CD4-positive, alpha-beta memory T cell (primary cell): Measurements from ENCODE around the gene RNU5D-1. TPM values are rescaled to one million over a fixed set of nuclear protein-coding genes. Genes with fewer than 3 reads are reported as not detected.
"Not testable (repeated sequence)": the region's sequence is repeated elsewhere in the genome, so short reads cannot be mapped to it uniquely, and the experiment has no call there.

ENCODE experiments used
- CTCF ChIA-PET: fragments of 350-600 bp; sonication (Branson Sonifier 250); formaldehyde crosslinking; loops from one replicate; lab custom pipeline; 2021; ENCODE audit warnings: inconsistent platforms; ENCODE audit not compliant: partially characterized antibody; lab: Charles Lee
- POLR2A ChIA-PET: fragments of 350-600 bp; sonication (Branson Sonifier 250); formaldehyde crosslinking; loops from one replicate; lab custom pipeline; 2021; ENCODE audit not compliant: partially characterized antibody; lab: Charles Lee
- DNase-seq, 5 donors: peaks; one replicate each; pipeline versions ENCODE4 v3.0.0 to v3.0.0-alpha.2; 2020 to 2022; ENCODE audit warnings: mixed read lengths in 1 of 5
- H3K27ac ChIP-seq: one replicate; pipeline ENCODE4 v1.7.0; 2013; ENCODE audit warnings: low read depth, low read length
- H3K27me3 ChIP-seq: 2 replicates; pipeline ENCODE4 v1.7.0; 2013; ENCODE audit warnings: mild to moderate bottlenecking, low read length, moderate library complexity; ENCODE audit not compliant: insufficient read depth
- H3K36me3 ChIP-seq: 2 replicates; pipeline ENCODE4 v1.7.0; 2013; ENCODE audit warnings: mild to moderate bottlenecking, low read length, moderate library complexity; ENCODE audit not compliant: insufficient read depth
- H3K4me1 ChIP-seq: 2 replicates; pipeline ENCODE4 v1.7.0; 2013; ENCODE audit warnings: mild to moderate bottlenecking, low read length, moderate library complexity; ENCODE audit not compliant: insufficient read depth
- H3K4me3 ChIP-seq, 2 donors: one replicate each; pipeline ENCODE4 v1.7.0; 2013; ENCODE audit warnings: low read length in 2 of 2, mild to moderate bottlenecking in 1 of 2
- H3K9me3 ChIP-seq, 2 donors: one replicate each; pipeline ENCODE4 v1.7.0; 2013; ENCODE audit warnings: low read length in 2 of 2, control low read depth in 1 of 2; ENCODE audit not compliant: control insufficient read depth in 1 of 2
- H3K27ac Mint-ChIP-seq, 7 donors: one replicate each; pipeline ENCODE4 v1.8.0; 2020 to 2021; ENCODE audit warnings: mixed read lengths in 7 of 7, mild to moderate bottlenecking in 6 of 7, inconsistent platforms in 3 of 7, moderate library complexity in 3 of 7
- H3K27me3 Mint-ChIP-seq, 2 donors: one replicate each; pipeline ENCODE4 v1.8.0; 2020 to 2021; ENCODE audit warnings: mixed read lengths in 2 of 2
- H3K36me3 Mint-ChIP-seq, 2 donors: one replicate each; pipeline ENCODE4 v1.8.0; 2020 to 2021; ENCODE audit warnings: mixed read lengths in 2 of 2, inconsistent platforms in 1 of 2, mild to moderate bottlenecking in 1 of 2
- H3K4me1 Mint-ChIP-seq, 4 donors: one replicate each; pipeline ENCODE4 v1.8.0; 2020 to 2021; ENCODE audit warnings: mixed read lengths in 4 of 4, mild to moderate bottlenecking in 1 of 4
- H3K4me3 Mint-ChIP-seq, 8 donors: one replicate each; pipeline ENCODE4 v1.8.0; 2020 to 2021; ENCODE audit warnings: mixed read lengths in 8 of 8, mild to moderate bottlenecking in 7 of 8, moderate library complexity in 6 of 8, inconsistent platforms in 3 of 8
- H3K9me3 Mint-ChIP-seq, 8 donors: one replicate each; pipeline ENCODE4 v1.8.0; 2020 to 2021; ENCODE audit warnings: mixed read lengths in 8 of 8, mild to moderate bottlenecking in 5 of 8, inconsistent platforms in 3 of 8, moderate library complexity in 1 of 8
- intact Hi-C: fragments of 100-400 bp; cut with micrococcal nuclease; formaldehyde crosslinking; loops from one replicate; pipeline ENCODE4 v1.15.1; 2023
- polyA plus RNA-seq, 2 donors: library from polyadenylated mRNA; unstranded; fragments of 300-500 nt; fragmentation: Illumina TruSeq; gene quantifications; one replicate each; pipeline ENCODE4 v1.2.3, GENCODE V29; 2021
- total RNA-seq, 2 experiments: library from RNA; stranded (reverse); gene quantifications; one replicate each; pipeline ENCODE4 v1.2.3, GENCODE V29; 2021

The RNU5D-1 gene
- total and polyA plus RNA-seq, 4 experiments from 2014 or later, result not detected

DNA sequence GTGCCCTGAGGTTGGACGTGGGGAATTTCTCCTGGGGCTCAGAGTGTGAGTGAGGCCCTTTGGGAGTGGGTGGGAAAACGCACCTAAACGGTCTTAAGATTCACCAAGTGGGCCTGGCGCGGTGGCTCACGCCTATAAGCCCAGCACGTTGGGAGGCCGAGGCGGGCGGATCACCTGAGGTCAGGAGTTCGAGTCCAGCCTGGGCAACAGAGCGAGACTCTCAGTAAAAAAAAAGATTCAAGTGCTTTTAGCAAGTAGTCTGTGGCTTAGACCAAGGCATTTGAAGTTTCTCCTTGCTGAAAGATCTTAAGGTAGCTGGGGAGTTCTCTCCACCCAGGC is 45.7 kb upstream of the RNU5D-1 start:
- H3K27ac Mint-ChIP-seq, result peak overlapping the region; percentile 82 to 98 (median 95)
- ChIA-PET POLR2A (interaction anchor here (0.6 to 5.4 kb wide), 22 partner anchors 9 to 910 kb away, joined by 3 to 126 read pairs (median 11); partner anchors contain the start of genes AKR1A1, BEST4, BTBD19 and DYNLT4), CTCF (interaction anchor here (0.6 to 6.1 kb wide), 10 partner anchors 9 to 524 kb away, joined by 3 to 53 read pairs (median 6); partner anchors contain the start of genes BEST4, EIF2B3, PLK3 and RNU5D-1)
- H3K4me1 Mint-ChIP-seq, result peaks cover 24 to 56% (median 33%) of the 10 kb centered on the region in 4 donors
- Histone ChIP-seq H3K4me1 (peaks cover 25% of the 10 kb centered on the region), H3K36me3 (peaks cover 30% of the 10 kb centered on the region), H3K4me3 (peak overlapping the region; percentile 87 to 88), H3K9me3 (no peaks in the 10 kb centered on the region), H3K27me3 (no peaks in the 10 kb centered on the region), H3K27ac (peak overlapping the region; percentile 78)
- peaks cover 25 to 58% of the 10 kb centered on the region in 2 donors for H3K36me3 Mint-ChIP-seq
- intact Hi-C loops, result no loop called here
- no peaks in the 10 kb centered on the region for H3K27me3 Mint-ChIP-seq
- H3K9me3 Mint-ChIP-seq, result no peaks in the 10 kb centered on the region
- no peak for DNase-seq
- H3K4me3 Mint-ChIP-seq, result peak overlapping the region; percentile 89 to 98 (median 94)

GRCh38 chr1:44775930-44776729 is 45.2 kb upstream of the RNU5D-1 start:
- ChIA-PET CTCF (interaction anchor here (0.5 to 6.1 kb wide), 13 partner anchors 9 to 783 kb away, joined by 3 to 53 read pairs (median 4); partner anchors contain the start of genes BEST4, EIF2B3 and RNU5D-1), POLR2A (interaction anchor here (0.6 to 5.4 kb wide), 40 partner anchors 10 to 1471 kb away, joined by 3 to 126 read pairs (median 6); partner anchors contain the start of genes AKR1A1, ARMH1, BEST4 and BTBD19)
- Mint-ChIP-seq H3K4me3 (peak overlapping the region; percentile 89 to 98 (median 94)), H3K27ac (peak overlapping the region; percentile 82 to 98 (median 95)), H3K9me3 (no peaks in the 10 kb centered on the region), H3K36me3 (peaks cover 25 to 53% of the 10 kb centered on the region in 2 donors), H3K4me1 (peaks cover 23 to 56% (median 30%) of the 10 kb centered on the region in 4 donors), H3K27me3 (no peaks in the 10 kb centered on the region)
- peak overlapping the region; percentile 87 to 88 for H3K4me3 ChIP-seq
- peaks cover 25% of the 10 kb centered on the region for H3K36me3 ChIP-seq
- H3K9me3 ChIP-seq, result no peaks in the 10 kb centered on the region
- peak in 3 of 5 donors; percentile 28 to 72 (median 38) for DNase-seq
- peak overlapping the region; percentile 78 for H3K27ac ChIP-seq
- H3K27me3 ChIP-seq, result no peaks in the 10 kb centered on the region
- peaks cover 25% of the 10 kb centered on the region for H3K4me1 ChIP-seq
- intact Hi-C loops, result loop anchor here (1.0 kb wide), 4 partner anchors 8 to 210 kb away; partner anchors contain the start of genes EIF2B3, KIF2C and RNU5D-1

GRCh38 chr1:44775078-44775929 is 44.3 kb upstream of the RNU5D-1 start, which contains the start of gene RPS8:
Gene RPS8 (plus strand): TSS chr1:44775540. CDS start chr1:44775597, 57 bp downstream.
- Mint-ChIP-seq H3K4me3 (peak within 1 kb of the TSS; percentile 89 to 98 (median 94)), H3K27me3 (no peaks in the 10 kb centered on the region), H3K4me1 (peaks cover 20 to 56% (median 27%) of the 10 kb centered on the region in 4 donors), H3K36me3 (peaks cover 22 to 47% of the 10 kb centered on the region in 2 donors), H3K9me3 (no peaks in the 10 kb centered on the region), H3K27ac (peak within 1 kb of the TSS; percentile 82 to 99 (median 98))
- intact Hi-C loops, result loop anchor here (1.0 kb wide), 4 partner anchors 9 to 211 kb away; partner anchors contain the start of genes EIF2B3, KIF2C and RNU5D-1
- POLR2A ChIA-PET, result interaction anchor here (0.6 to 5.4 kb wide), 49 partner anchors 9 to 1472 kb away, joined by 3 to 126 read pairs (median 5); partner anchors contain the start of genes AKR1A1, ARMH1, BEST4 and BTBD19
- peak within 1 kb of the TSS; percentile 78 for H3K27ac ChIP-seq
- peak; percentile 89 to 92 (median 91) for DNase-seq
- peaks cover 21% of the 10 kb centered on the region for H3K36me3 ChIP-seq
- peaks cover 25% of the 10 kb centered on the region for H3K4me1 ChIP-seq
- H3K4me3 ChIP-seq, result peak within 1 kb of the TSS; percentile 87 to 88
- H3K27me3 ChIP-seq, result no peaks in the 10 kb centered on the region
- CTCF ChIA-PET, result interaction anchor here (0.5 to 6.1 kb wide), 13 partner anchors 8 to 784 kb away, joined by 3 to 53 read pairs (median 4); partner anchors contain the start of genes BEST4, EIF2B3 and RNU5D-1
- H3K9me3 ChIP-seq, result no peaks in the 10 kb centered on the region

GRCh38 chr1:44766421-44766820 is 35.5 kb upstream of the RNU5D-1 start:
- intact Hi-C loops, H3K4me1 Mint-ChIP-seq, H3K4me3 Mint-ChIP-seq, H3K27ac ChIP-seq, H3K4me3 ChIP-seq, H3K36me3 Mint-ChIP-seq, H3K9me3 ChIP-seq, H3K9me3 Mint-ChIP-seq, H3K27me3 ChIP-seq, H3K36me3 ChIP-seq, H3K27me3 Mint-ChIP-seq, H3K4me1 ChIP-seq, DNase-seq: not testable (repeated sequence)
- POLR2A ChIA-PET, result interaction anchor here (1.0 to 2.8 kb wide), 4 partner anchors 9 to 54 kb away, joined by 3 to 16 read pairs (median 5); partner anchors contain the start of genes RNU5D-1 and RPS8
- CTCF ChIA-PET, result interaction anchor here (1.1 kb wide), 1 partner anchor 67 kb away, joined by 3 read pairs; no protein-coding TSS in a partner anchor
- H3K27ac Mint-ChIP-seq, result peak overlapping the region in 1 of 7 donors; percentile 52

- CTCF ChIA-PET, result no interaction called here
- intact Hi-C loops, result no loop called here
- no peak overlapping the region for H3K27ac Mint-ChIP-seq
Measured at GRCh38 chr1:44760876-44761275, 29.9 kb upstream of the RNU5D-1 start.

GRCh38 chr1:44759077-44759476 is 28.1 kb upstream of the RNU5D-1 start:
- CTCF ChIA-PET, result interaction anchor here (0.7 kb wide), 1 partner anchor 9 kb away, joined by 3 read pairs; no protein-coding TSS in a partner anchor
- H3K27ac ChIP-seq, result no peak overlapping the region

More at GRCh38 chr1:44760876-44761275, 29.9 kb upstream of the RNU5D-1 start:
- H3K4me3 ChIP-seq, result no peak overlapping the region
- H3K36me3 Mint-ChIP-seq, result no peaks in the 10 kb centered on the region
- no peak for DNase-seq
- H3K9me3 ChIP-seq, result no peaks in the 10 kb centered on the region
- POLR2A ChIA-PET, result interaction anchor here (0.8 to 1.4 kb wide), 3 partner anchors 11 to 30 kb away, joined by 3 to 7 read pairs (median 3); partner anchors contain the start of gene RPS8
- no peaks in the 10 kb centered on the region for H3K36me3 ChIP-seq
- no peaks in the 10 kb centered on the region for H3K27me3 ChIP-seq
- H3K9me3 Mint-ChIP-seq, result no peaks in the 10 kb centered on the region
- H3K4me3 Mint-ChIP-seq, result no peak overlapping the region
- no peak overlapping the region for H3K27ac ChIP-seq
- H3K27me3 Mint-ChIP-seq, result no peaks in the 10 kb centered on the region
- no peaks in the 10 kb centered on the region for H3K4me1 ChIP-seq
- H3K4me1 Mint-ChIP-seq, result peaks cover 0 to 4% (median 2%) of the 10 kb centered on the region in 4 donors

More at GRCh38 chr1:44759077-44759476, 28.1 kb upstream of the RNU5D-1 start:
- POLR2A ChIA-PET, result interaction anchor here (1.1 to 1.3 kb wide), 2 partner anchors 16 to 17 kb away, joined by 3 to 4 read pairs; partner anchors contain the start of gene RPS8
- Mint-ChIP-seq H3K4me3 (no peak overlapping the region), H3K9me3 (no peaks in the 10 kb centered on the region), H3K36me3 (no peaks in the 10 kb centered on the region), H3K27me3 (no peaks in the 10 kb centered on the region), H3K4me1 (peaks cover 0 to 4% (median 2%) of the 10 kb centered on the region in 4 donors), H3K27ac (no peak overlapping the region)
- Histone ChIP-seq H3K36me3 (no peaks in the 10 kb centered on the region), H3K9me3 (no peaks in the 10 kb centered on the region), H3K27me3 (no peaks in the 10 kb centered on the region), H3K4me3 (no peak overlapping the region), H3K4me1 (no peaks in the 10 kb centered on the region)
- intact Hi-C loops, result no loop called here
- no peak for DNase-seq
